Measurements from ENCODE around the gene SPRED1. TPM values are rescaled to one million over a fixed set of nuclear protein-coding genes. Genes with fewer than 3 reads are reported as not detected.

The SPRED1 gene
- total and polyA plus RNA-seq, 10 of the 15 experiments (the other 5 are each of a cell fraction or from before 2014, with no cell fraction given) = 0.08 to 2.6 (median 0.22) TPM

DNA sequence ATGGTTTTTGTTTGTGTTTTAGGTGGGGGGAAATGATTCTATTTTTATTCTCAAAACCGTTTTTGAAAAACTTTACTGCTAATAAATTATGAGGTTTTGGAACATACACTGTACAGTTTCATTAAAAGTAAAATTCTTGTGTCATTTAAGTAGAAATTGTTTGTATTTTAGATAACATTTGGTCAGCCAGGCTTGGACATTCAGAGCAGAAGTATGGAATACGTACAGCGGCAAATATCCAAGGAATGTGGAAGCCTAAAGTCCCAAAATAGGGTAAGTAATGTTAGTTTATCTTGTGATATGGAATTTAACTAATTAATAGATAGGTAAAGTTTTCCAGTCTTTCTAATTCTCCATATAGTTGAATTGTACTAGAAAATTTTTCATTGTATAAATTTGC, 96.6 kb downstream of the SPRED1 start:
- intact Hi-C loops (cut with micrococcal nuclease; ENCODE audit: unreplicated experiment) = no loop called here
- DNase-seq (ENCODE audit: low read depth, low spot score) (no peak), FAIRE-seq (no peak), ATAC-seq (no peak)
- WGBS (ENCODE audit: insufficient coverage, insufficient replicate concordance, low lambda C conversion rate, missing lambda C conversion rate) = 45% methylated on average over 3 of the region's 3 CpGs
- CTCF ChIA-PET = interaction anchor here (1.0 to 2.5 kb wide), 6 partner anchors 12 to 353 kb away, joined by 3 to 7 read pairs (median 4); no protein-coding TSS in a partner anchor
- H3K79me2 ChIP-seq (ENCODE audit: control insufficient read depth, insufficient read depth, low read length) = no peaks in the 10 kb centered on the region
- no peak overlapping the region for H3K4me3 ChIP-seq
- H3K27me3 ChIP-seq (replicated peaks in 1 of 2; ENCODE audit: control insufficient read depth in 2 of 2, insufficient read depth in 2 of 2, low read length in 1 of 2) = no peaks in the 10 kb centered on the region
- POLR2A ChIA-PET = no interaction called here
- H3K9ac ChIP-seq (ENCODE audit: control insufficient read depth, insufficient read depth, low read length) = no peak overlapping the region
- in situ Hi-C loops (cut with MboI) = no loop called here
- no peak overlapping the region for H2AFZ ChIP-seq (ENCODE audit: control insufficient read depth, low read depth, low read length)
- RAD21 ChIA-PET (ENCODE audit: unreplicated experiment) = interaction anchor here (1.1 kb wide), 1 partner anchor 353 kb away, joined by 3 read pairs; no protein-coding TSS in a partner anchor
- no peaks in the 10 kb centered on the region for H3K36me3 ChIP-seq (ENCODE audit: control insufficient read depth in 2 of 2, insufficient read depth in 2 of 2, low read length in 1 of 2)
- no peaks in the 10 kb centered on the region for H3K9me3 ChIP-seq (replicated peaks; ENCODE audit: control insufficient read depth, insufficient read depth, low read length)
- H3K4me2 ChIP-seq (ENCODE audit: control insufficient read depth, insufficient read depth) = no peak overlapping the region
- H3K4me1 ChIP-seq (ENCODE audit: control insufficient read depth, insufficient read depth, low read length) = no peaks in the 10 kb centered on the region
- no peak for TF ChIP-seq RB1 (IDR thresholded peaks at IDR 0.05; ENCODE audit: borderline replicate concordance)
- TF ChIP-seq, protein P1, sequence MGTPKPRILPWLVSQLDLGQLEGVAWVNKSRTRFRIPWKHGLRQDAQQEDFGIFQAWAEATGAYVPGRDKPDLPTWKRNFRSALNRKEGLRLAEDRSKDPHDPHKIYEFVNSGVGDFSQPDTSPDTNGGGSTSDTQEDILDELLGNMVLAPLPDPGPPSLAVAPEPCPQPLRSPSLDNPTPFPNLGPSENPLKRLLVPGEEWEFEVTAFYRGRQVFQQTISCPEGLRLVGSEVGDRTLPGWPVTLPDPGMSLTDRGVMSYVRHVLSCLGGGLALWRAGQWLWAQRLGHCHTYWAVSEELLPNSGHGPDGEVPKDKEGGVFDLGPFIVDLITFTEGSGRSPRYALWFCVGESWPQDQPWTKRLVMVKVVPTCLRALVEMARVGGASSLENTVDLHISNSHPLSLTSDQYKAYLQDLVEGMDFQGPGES (IDR thresholded peaks at IDR 0.05) = no peak
- no peak for TF ChIP-seq CBX3 (IDR thresholded peaks at IDR 0.05; ENCODE audit: borderline replicate concordance, low read depth)
- no peak for TF ChIP-seq PAX5 (IDR thresholded peaks at IDR 0.05; ENCODE audit: borderline replicate concordance, low read depth, low read length)
- TF ChIP-seq KAT2A (conservative IDR thresholded peaks at IDR 0.05; ENCODE audit: control insufficient read depth, low read depth, low read length) = no peak
- TF ChIP-seq CBX5 (IDR thresholded peaks at IDR 0.05; ENCODE audit: low read depth) = no peak
- TF ChIP-seq BMI1 (IDR thresholded peaks at IDR 0.05; ENCODE audit: borderline replicate concordance) = no peak
- no peak for TF ChIP-seq NFYA (IDR thresholded peaks at IDR 0.05; ENCODE audit: borderline replicate concordance, low read depth, low read length)
- no peak for TF ChIP-seq WRNIP1 (IDR thresholded peaks at IDR 0.05; ENCODE audit: borderline replicate concordance, low read depth, low read length)
- no peaks in the 10 kb centered on the region for H4K20me1 ChIP-seq (ENCODE audit: control insufficient read depth, insufficient read depth)
- no peak overlapping the region for H3K27ac ChIP-seq (ENCODE audit: control insufficient read depth, insufficient read depth)
- no TSS peak for BruUV-seq (replicated peaks)
- SMC1A ChIA-PET (ENCODE audit: uncharacterized antibody, unreplicated experiment) = interaction anchor here (1.2 to 2.5 kb wide), 3 partner anchors 343 to 353 kb away, joined by 5 to 16 read pairs (median 7); no protein-coding TSS in a partner anchor
